CD4-positive, CD25-positive, alpha-beta regulatory T cell (primary cell): ENCODE data around the gene CNBP. TPM values are rescaled to one million over a fixed set of nuclear protein-coding genes. Genes with fewer than 3 reads are reported as not detected.

Source experiments
- ATAC-seq, 2 donors: fragments of 150-1000 bp; cut with Tn5 transposase; one replicate each; pipeline ENCODE4 v1.10.0; 2021; ENCODE audit warnings: low read depth in 2 of 2, moderate number of reproducible peaks in 2 of 2, moderate library complexity in 1 of 2
- DNase-seq, 3 donors: peaks; one replicate each; pipeline versions ENCODE4 v3.0.0 to v3.0.0-alpha.2; 2012 to 2022; ENCODE audit warnings: mixed read lengths in 1 of 3
- H3K27ac ChIP-seq: one replicate; pipeline ENCODE4 v1.7.0; 2013; ENCODE audit warnings: mild to moderate bottlenecking, low read length; ENCODE audit not compliant: insufficient read depth, poor library complexity, severe bottlenecking
- H3K27me3 ChIP-seq: one replicate; pipeline ENCODE4 v1.7.0; 2013; ENCODE audit warnings: low read length; ENCODE audit not compliant: control insufficient read depth, insufficient read depth
- H3K36me3 ChIP-seq: one replicate; pipeline ENCODE4 v1.7.0; 2013; ENCODE audit warnings: mild to moderate bottlenecking, low read length, moderate library complexity; ENCODE audit not compliant: control insufficient read depth, insufficient read depth
- H3K4me1 ChIP-seq: 2 replicates; pipeline ENCODE4 v1.7.0; 2013; ENCODE audit warnings: mild to moderate bottlenecking, low read length; ENCODE audit not compliant: insufficient read depth, control insufficient read depth, poor library complexity, severe bottlenecking
- H3K4me3 ChIP-seq: one replicate; pipeline ENCODE4 v1.7.0; 2013; ENCODE audit warnings: low read depth, mild to moderate bottlenecking, low read length, moderate library complexity
- H3K9me3 ChIP-seq, 2 experiments: 1 replicate in 1 of 2; 2 replicates in 1 of 2; pipeline ENCODE4 v1.7.0; 2013; ENCODE audit warnings: low read length in 2 of 2, mild to moderate bottlenecking in 1 of 2, moderate library complexity in 1 of 2; ENCODE audit not compliant: control insufficient read depth in 2 of 2
- H3K27ac Mint-ChIP-seq, 3 donors: one replicate each; pipeline ENCODE4 v1.8.0; 2020 to 2022; ENCODE audit warnings: mild to moderate bottlenecking in 3 of 3, mixed read lengths in 3 of 3, moderate library complexity in 2 of 3
- H3K27me3 Mint-ChIP-seq: one replicate; pipeline ENCODE4 v1.8.0; 2022; ENCODE audit warnings: mild to moderate bottlenecking, mixed read lengths
- H3K36me3 Mint-ChIP-seq: one replicate; pipeline ENCODE4 v1.8.0; 2020; ENCODE audit warnings: mixed read lengths
- H3K4me1 Mint-ChIP-seq, 4 donors: one replicate each; pipeline ENCODE4 v1.8.0; 2020 to 2022; ENCODE audit warnings: mixed read lengths in 4 of 4, mild to moderate bottlenecking in 1 of 4
- H3K4me3 Mint-ChIP-seq, 4 donors: one replicate each; pipeline ENCODE4 v1.8.0; 2020 to 2022; ENCODE audit warnings: mild to moderate bottlenecking in 4 of 4, mixed read lengths in 4 of 4, moderate library complexity in 3 of 4
- H3K9me3 Mint-ChIP-seq, 7 donors: one replicate each; pipeline ENCODE4 v1.8.0; 2020 to 2022; ENCODE audit warnings: mixed read lengths in 7 of 7, mild to moderate bottlenecking in 3 of 7, moderate library complexity in 2 of 7
- polyA plus RNA-seq, 4 donors: library from polyadenylated mRNA; unstranded; fragments of 300-500 nt; fragmentation: Illumina TruSeq; gene quantifications; one replicate each; pipeline ENCODE4 v1.2.3, GENCODE V29; 2021
- total RNA-seq: library from RNA; stranded (reverse); gene quantifications from one replicate; pipeline ENCODE4 v1.2.3, GENCODE V29; 2022

CNBP gene
- total and polyA plus RNA-seq, 5 donors from 2014 or later: 278 to 1,097 (median 1,094) TPM

- H3K36me3 Mint-ChIP-seq: no peaks in the 10 kb centered on the region
- Histone ChIP-seq H3K36me3 (no peaks in the 10 kb centered on the region), H3K27ac (no peak overlapping the region), H3K9me3 (no peaks in the 10 kb centered on the region), H3K27me3 (no peaks in the 10 kb centered on the region), H3K4me1 (no peaks in the 10 kb centered on the region), H3K4me3 (no peak overlapping the region)
- no peak overlapping the region for H3K27ac Mint-ChIP-seq
- ATAC-seq (no peak), DNase-seq (no peak)
- H3K4me1 Mint-ChIP-seq: no peaks in the 10 kb centered on the region
- no peaks in the 10 kb centered on the region for H3K9me3 Mint-ChIP-seq
- H3K27me3 Mint-ChIP-seq: no peaks in the 10 kb centered on the region
- peak overlapping the region in 1 of 4 donors; percentile 58 for H3K4me3 Mint-ChIP-seq
Observed at GRCh38 chr3:129218742-129219141, 35.0 kb upstream of the CNBP start.

- DNase-seq (no peak), ATAC-seq (no peak)
- H3K27ac Mint-ChIP-seq: no peak overlapping the region
- no peaks in the 10 kb centered on the region for H3K9me3 Mint-ChIP-seq
- Histone ChIP-seq H3K27ac (no peak overlapping the region), H3K9me3 (no peaks in the 10 kb centered on the region), H3K4me3 (no peak overlapping the region), H3K27me3 (no peaks in the 10 kb centered on the region), H3K36me3 (no peaks in the 10 kb centered on the region), H3K4me1 (no peaks in the 10 kb centered on the region)
- no peaks in the 10 kb centered on the region for H3K27me3 Mint-ChIP-seq
- H3K4me1 Mint-ChIP-seq: no peaks in the 10 kb centered on the region
- no peak overlapping the region for H3K4me3 Mint-ChIP-seq
- no peaks in the 10 kb centered on the region for H3K36me3 Mint-ChIP-seq
Observed at GRCh38 chr3:129213238-129213637, 29.5 kb upstream of the CNBP start.

GRCh38 chr3:129211772-129212171 lies 28.1 kb upstream of the CNBP start:
- Histone ChIP-seq H3K27me3 (no peaks in the 10 kb centered on the region), H3K4me1 (no peaks in the 10 kb centered on the region), H3K27ac (no peak overlapping the region), H3K4me3 (no peak overlapping the region), H3K36me3 (no peaks in the 10 kb centered on the region), H3K9me3 (no peaks in the 10 kb centered on the region)
- DNase-seq: no peak
- no peaks in the 10 kb centered on the region for H3K9me3 Mint-ChIP-seq
- no peaks in the 10 kb centered on the region for H3K4me1 Mint-ChIP-seq
- no peak overlapping the region for H3K4me3 Mint-ChIP-seq
- H3K27me3 Mint-ChIP-seq: no peaks in the 10 kb centered on the region
- H3K27ac Mint-ChIP-seq: no peak overlapping the region
- H3K36me3 Mint-ChIP-seq: no peaks in the 10 kb centered on the region
- ATAC-seq: no peak

GRCh38 chr3:129211345-129211744 lies 27.6 kb upstream of the CNBP start:
- Histone ChIP-seq H3K4me1 (no peaks in the 10 kb centered on the region), H3K4me3 (no peak overlapping the region), H3K27me3 (no peaks in the 10 kb centered on the region), H3K36me3 (no peaks in the 10 kb centered on the region), H3K9me3 (no peaks in the 10 kb centered on the region), H3K27ac (no peak overlapping the region)
- no peak overlapping the region for H3K27ac Mint-ChIP-seq
- no peak for ATAC-seq
- H3K4me1 Mint-ChIP-seq: no peaks in the 10 kb centered on the region
- H3K36me3 Mint-ChIP-seq: no peaks in the 10 kb centered on the region
- no peaks in the 10 kb centered on the region for H3K27me3 Mint-ChIP-seq
- no peak for DNase-seq
- H3K9me3 Mint-ChIP-seq: no peaks in the 10 kb centered on the region
- H3K4me3 Mint-ChIP-seq: no peak overlapping the region

GRCh38 chr3:129207479-129207878 lies 23.8 kb upstream of the CNBP start:
- Mint-ChIP-seq H3K9me3 (no peaks in the 10 kb centered on the region), H3K4me1 (no peaks in the 10 kb centered on the region), H3K27me3 (no peaks in the 10 kb centered on the region), H3K36me3 (no peaks in the 10 kb centered on the region), H3K4me3 (no peak overlapping the region), H3K27ac (peak overlapping the region in 1 of 3 donors; percentile 55)
- DNase-seq (no peak), ATAC-seq (no peak)
- no peaks in the 10 kb centered on the region for H3K4me1 ChIP-seq
- H3K4me3 ChIP-seq: no peak overlapping the region
- H3K27ac ChIP-seq: no peak overlapping the region
- H3K36me3 ChIP-seq: no peaks in the 10 kb centered on the region
- H3K27me3 ChIP-seq: no peaks in the 10 kb centered on the region
- H3K9me3 ChIP-seq: no peaks in the 10 kb centered on the region

- H3K9me3 ChIP-seq: no peaks in the 10 kb centered on the region
- H3K9me3 Mint-ChIP-seq: no peaks in the 10 kb centered on the region
- H3K27ac Mint-ChIP-seq: no peak overlapping the region
- ATAC-seq (no peak), DNase-seq (no peak)
- H3K27me3 Mint-ChIP-seq: no peaks in the 10 kb centered on the region
- H3K27ac ChIP-seq: no peak overlapping the region
- no peak overlapping the region for H3K4me3 Mint-ChIP-seq
- H3K4me1 Mint-ChIP-seq: no peaks in the 10 kb centered on the region
- H3K27me3 ChIP-seq: no peaks in the 10 kb centered on the region
- H3K4me1 ChIP-seq: no peaks in the 10 kb centered on the region
- no peaks in the 10 kb centered on the region for H3K36me3 ChIP-seq
- no peaks in the 10 kb centered on the region for H3K36me3 Mint-ChIP-seq
- no peak overlapping the region for H3K4me3 ChIP-seq
Observed at GRCh38 chr3:129205109-129205832, 21.6 kb upstream of the CNBP start.

GRCh38 chr3:129204473-129204872 lies 20.8 kb upstream of the CNBP start:
- Mint-ChIP-seq H3K27me3 (no peaks in the 10 kb centered on the region), H3K9me3 (no peaks in the 10 kb centered on the region), H3K4me1 (no peaks in the 10 kb centered on the region), H3K4me3 (no peak overlapping the region), H3K36me3 (no peaks in the 10 kb centered on the region), H3K27ac (no peak overlapping the region)
- Histone ChIP-seq H3K4me3 (no peak overlapping the region), H3K27ac (no peak overlapping the region), H3K9me3 (no peaks in the 10 kb centered on the region), H3K36me3 (no peaks in the 10 kb centered on the region), H3K27me3 (no peaks in the 10 kb centered on the region), H3K4me1 (no peaks in the 10 kb centered on the region)
- ATAC-seq: no peak
- DNase-seq: no peak

GRCh38 chr3:129199366-129199765 lies 15.7 kb upstream of the CNBP start:
- H3K27me3 ChIP-seq: no peaks in the 10 kb centered on the region
- Mint-ChIP-seq H3K27me3 (no peaks in the 10 kb centered on the region), H3K4me1 (no peaks in the 10 kb centered on the region), H3K36me3 (no peaks in the 10 kb centered on the region), H3K4me3 (no peak overlapping the region), H3K9me3 (no peaks in the 10 kb centered on the region), H3K27ac (no peak overlapping the region)
- DNase-seq (no peak), ATAC-seq (no peak)
- H3K27ac ChIP-seq: no peak overlapping the region
- H3K4me1 ChIP-seq: no peaks in the 10 kb centered on the region
- no peak overlapping the region for H3K4me3 ChIP-seq
- no peaks in the 10 kb centered on the region for H3K9me3 ChIP-seq
- H3K36me3 ChIP-seq: no peaks in the 10 kb centered on the region
